ENCODE measurements around the gene SLCO4A1. TPM values are rescaled to one million over a fixed set of nuclear protein-coding genes. Genes with fewer than 3 reads are reported as not detected.
"Not testable (repeated sequence)": the region's sequence is repeated elsewhere in the genome, so short reads cannot be mapped to it uniquely, and the experiment has no call there.

SLCO4A1 gene
- polyA plus RNA-seq, 4 donors = 0.31 to 6.8 (median 3.5) TPM

GRCh38 chr20:62679978-62680589, 37.8 kb downstream of the SLCO4A1 start:
- no peak for DNase-seq (ENCODE audit: low read depth in 4 of 4, low spot score in 3 of 4)

DNA sequence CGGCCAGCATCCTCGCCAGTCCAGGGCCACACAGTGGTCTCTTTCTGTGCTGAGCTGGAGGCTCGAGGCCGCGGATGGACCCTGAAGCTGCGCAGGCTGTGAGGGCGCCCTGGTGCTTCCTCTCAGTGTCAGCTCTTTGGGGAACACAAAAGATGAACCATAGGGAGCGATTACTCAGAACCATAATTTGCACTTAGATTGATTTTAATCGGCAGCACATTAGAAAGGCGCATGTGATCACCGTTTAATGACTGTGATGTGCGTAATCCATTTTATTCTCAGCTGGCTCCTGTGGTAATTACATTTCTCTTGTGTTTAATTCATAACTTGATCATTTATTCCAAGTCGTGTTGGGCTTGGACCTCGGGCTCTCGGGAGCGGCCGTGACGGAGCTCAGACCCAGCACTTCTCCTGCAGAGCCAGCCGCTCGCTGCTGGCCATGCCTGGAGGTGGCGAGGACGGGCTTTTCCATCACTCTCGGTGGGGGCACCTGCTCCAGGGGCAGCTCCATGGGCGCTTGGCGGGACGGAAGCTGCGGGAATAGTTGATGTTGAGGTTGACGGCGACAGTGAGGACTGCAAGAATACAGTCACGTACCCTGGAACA, 40.7 kb downstream of the SLCO4A1 start:
- DNase-seq (ENCODE audit: low read depth in 4 of 4, low spot score in 3 of 4) = no peak

GRCh38 chr20:62683660-62684322, 41.5 kb downstream of the SLCO4A1 start:
- not testable (repeated sequence) for DNase-seq (ENCODE audit: low read depth in 4 of 4, low spot score in 3 of 4)

- DNase-seq (ENCODE audit: low read depth in 4 of 4, low spot score in 3 of 4) = no peak
Measured at GRCh38 chr20:62684981-62685380, 42.7 kb downstream of the SLCO4A1 start.

GRCh38 chr20:62685781-62686555, 43.7 kb downstream of the SLCO4A1 start:
- DNase-seq (ENCODE audit: low read depth in 4 of 4, low spot score in 3 of 4) = no peak

GRCh38 chr20:62686869-62687830, 44.8 kb downstream of the SLCO4A1 start:
- DNase-seq (ENCODE audit: low read depth in 4 of 4, low spot score in 3 of 4) = no peak

DNA sequence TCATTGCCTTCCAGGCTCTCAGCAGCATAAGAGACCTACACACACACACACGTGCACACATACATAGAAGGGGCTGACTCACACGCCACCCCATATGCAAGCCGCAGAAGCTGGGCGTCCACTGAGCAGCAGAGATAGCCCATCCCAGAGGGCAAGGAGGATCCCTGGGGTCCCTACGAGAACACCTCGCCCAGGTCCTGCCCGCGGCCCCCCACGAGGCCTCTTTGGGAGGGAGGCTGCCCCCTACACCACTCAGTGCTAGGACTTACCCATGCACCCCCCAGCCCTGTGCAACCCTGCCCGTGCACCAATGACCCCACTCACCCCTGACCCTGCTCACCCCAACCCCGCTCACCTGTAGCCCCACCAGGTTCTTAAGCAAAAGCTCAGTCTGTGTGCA, 45.8 kb downstream of the SLCO4A1 start:
- no peak for DNase-seq (ENCODE audit: low read depth in 4 of 4, low spot score in 3 of 4)

DNA sequence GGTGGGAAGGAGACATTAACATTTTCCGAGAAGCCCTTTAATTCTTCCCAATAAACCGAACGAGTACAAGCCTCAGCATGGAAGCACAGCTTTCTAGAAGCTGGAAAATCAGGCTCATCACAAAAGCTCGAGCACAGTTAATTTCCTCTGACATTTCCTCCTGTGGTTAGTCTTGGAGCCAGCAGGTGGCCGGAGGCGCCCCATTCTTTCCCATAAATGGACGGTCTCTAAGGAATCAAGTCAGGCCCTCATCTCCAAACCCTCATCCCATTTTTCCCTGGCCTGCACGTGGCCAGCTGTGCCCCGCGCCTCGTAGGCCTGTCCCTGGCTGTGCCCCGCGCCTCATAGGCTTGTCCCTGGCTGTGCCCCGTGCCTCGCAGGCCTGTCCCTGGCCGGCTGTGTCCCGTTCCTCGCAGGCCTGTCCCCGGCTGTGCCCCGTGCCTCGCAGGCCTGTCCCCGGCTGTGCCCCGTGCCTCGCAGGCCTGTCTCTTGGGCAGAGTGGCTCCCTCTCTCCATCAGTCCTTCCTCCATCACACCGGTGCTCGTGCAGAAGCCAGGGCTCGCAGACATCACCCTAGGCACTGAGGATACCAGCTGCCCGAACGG, 46.7 kb downstream of the SLCO4A1 start:
- no peak for DNase-seq (ENCODE audit: low read depth in 4 of 4, low spot score in 3 of 4)

GRCh38 chr20:62689861-62690260, 47.6 kb downstream of the SLCO4A1 start:
- DNase-seq (ENCODE audit: low read depth in 4 of 4, low spot score in 3 of 4) = no peak

DNA sequence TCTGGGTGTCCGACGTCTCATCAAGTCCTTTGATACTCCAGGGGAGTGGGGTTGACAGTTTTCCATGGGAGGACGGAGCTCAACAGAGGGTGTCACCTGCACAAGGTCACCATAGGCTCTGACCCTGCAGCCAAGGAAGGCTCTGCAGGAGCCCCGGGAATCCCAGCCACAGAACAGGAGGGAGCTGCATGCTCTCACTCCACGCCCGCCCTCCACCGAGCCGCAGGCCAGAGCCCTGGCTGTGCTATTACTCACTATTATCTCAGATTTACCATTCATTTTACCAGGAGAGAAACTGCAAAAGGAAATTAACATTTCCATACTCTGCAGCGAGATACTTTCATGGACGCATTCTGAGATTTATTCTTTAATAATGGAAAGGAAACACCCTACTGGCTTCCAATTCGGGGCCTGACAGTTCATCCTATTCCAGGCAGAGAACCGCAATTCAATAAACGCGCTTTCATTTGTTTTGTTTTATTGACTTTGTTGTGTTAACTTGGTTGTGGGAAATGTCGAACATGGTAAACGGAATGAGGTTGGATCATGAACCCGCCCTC, 48.0 kb downstream of the SLCO4A1 start:
- no peak for DNase-seq (ENCODE audit: low read depth in 4 of 4, low spot score in 3 of 4)

DNA sequence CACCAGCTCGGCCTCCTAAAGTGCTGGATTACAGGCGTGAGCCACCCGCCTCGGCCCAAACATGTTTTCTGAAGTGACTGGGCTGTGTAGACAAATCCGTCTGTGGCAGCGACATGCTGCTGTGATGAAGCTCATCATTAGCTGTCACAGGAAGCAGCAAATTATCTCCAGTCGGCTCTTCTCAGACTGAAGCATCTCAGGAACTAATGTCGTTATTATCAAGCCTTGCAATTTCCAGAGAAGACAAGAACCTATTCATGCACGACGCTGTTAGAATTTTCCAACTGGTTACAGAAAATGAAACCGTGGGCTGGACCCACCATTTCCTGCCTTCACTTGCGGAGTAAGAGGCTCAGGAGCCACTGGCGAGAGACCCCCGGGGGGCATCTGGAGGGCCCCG, 49.2 kb downstream of the SLCO4A1 start:
- DNase-seq (ENCODE audit: low read depth in 4 of 4, low spot score in 3 of 4) = no peak

GRCh38 chr20:62692176-62692575, 49.9 kb downstream of the SLCO4A1 start:
- no peak for DNase-seq (ENCODE audit: low read depth in 4 of 4, low spot score in 3 of 4)

GRCh38 chr20:62692801-62693523, 50.7 kb downstream of the SLCO4A1 start:
- no peak for DNase-seq (ENCODE audit: low read depth in 4 of 4, low spot score in 3 of 4)

DNA sequence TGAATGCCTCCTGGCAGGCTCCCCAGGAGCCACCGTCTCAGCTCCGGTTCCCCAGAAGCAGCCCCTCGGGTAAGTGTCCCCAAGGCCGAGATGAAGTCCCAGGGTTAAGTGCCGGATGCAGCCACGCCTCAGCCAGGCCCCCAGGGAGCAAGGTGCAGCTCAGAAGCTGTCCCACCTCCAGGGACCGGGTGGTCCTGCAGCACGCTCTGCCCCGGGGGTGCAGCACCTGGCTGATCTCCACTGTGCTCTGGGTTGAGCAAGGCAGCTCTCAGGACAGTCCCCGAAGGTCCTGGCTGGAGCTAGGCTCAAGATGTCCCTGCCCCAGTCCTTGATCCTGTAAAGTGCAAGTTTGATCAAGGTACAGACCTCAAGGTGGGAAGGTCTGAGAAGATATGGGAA, 51.2 kb downstream of the SLCO4A1 start:
- no peak for DNase-seq (ENCODE audit: low read depth in 4 of 4, low spot score in 3 of 4)

DNA sequence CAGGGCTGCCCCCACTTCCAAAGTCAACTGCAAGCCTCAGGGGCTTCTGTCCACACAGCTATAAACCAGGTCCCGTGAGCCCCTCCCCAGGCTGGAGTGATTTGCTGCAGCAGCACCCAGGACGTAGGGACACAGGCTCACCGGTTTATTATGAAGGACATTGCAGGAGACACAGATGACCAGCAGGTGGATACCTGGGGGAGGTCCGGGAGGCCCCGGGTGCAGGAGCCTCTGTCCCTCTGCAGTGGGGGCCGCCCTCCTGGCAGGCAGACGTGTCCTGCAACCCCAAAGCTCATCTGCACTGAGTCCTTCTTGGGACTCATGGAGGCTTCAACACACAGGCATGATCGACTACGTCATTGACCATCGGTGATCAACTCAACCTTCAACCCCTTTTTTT, 51.8 kb downstream of the SLCO4A1 start:
- no peak for DNase-seq (ENCODE audit: low read depth in 4 of 4, low spot score in 3 of 4)

DNA sequence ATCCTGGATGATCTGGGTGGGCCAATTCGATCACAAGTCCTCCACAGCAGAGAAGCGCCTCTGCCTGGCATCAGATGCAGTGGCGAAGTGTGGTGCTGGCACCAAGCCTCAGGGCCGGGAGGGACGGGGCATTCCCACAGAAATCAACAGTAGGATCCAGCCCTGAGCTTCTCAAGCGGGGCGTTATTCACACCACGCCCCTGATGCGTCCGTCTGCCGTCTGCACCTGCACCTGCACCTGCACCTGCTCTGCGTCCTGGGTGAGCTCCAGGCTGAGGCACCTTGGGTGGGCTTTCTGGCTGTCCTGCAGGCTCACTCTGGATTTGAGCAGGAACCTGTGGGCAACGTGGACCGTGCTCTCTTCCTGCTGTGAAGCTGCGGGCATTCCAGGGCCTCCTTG, 52.6 kb downstream of the SLCO4A1 start:
- no peak for DNase-seq (ENCODE audit: low read depth in 4 of 4, low spot score in 3 of 4)

- no peak for DNase-seq (ENCODE audit: low read depth in 4 of 4, low spot score in 3 of 4)
Measured at GRCh38 chr20:62695448-62696414, 53.4 kb downstream of the SLCO4A1 start.

All from left renal pelvis (tissue), 4 donors.